ENCODE data around the gene CRELD1. TPM values are rescaled to one million over a fixed set of nuclear protein-coding genes. Genes with fewer than 3 reads are reported as not detected.
"Not testable (repeated sequence)": the region's sequence is repeated elsewhere in the genome, so short reads cannot be mapped to it uniquely, and the experiment has no call there.

Gene CRELD1
- total and polyA plus RNA-seq, 9 donors = 11.2 to 35.2 (median 29.0) TPM

GRCh38 chr3:9938966-9939365 is 5.3 kb downstream of the CRELD1 start:
- no peak overlapping the region for H3K4me3 ChIP-seq
- intact Hi-C loops (cut with DNase I) = loop anchor here in 1 of 4 donors (10.0 kb wide), 1 partner anchor 204 kb away; the partner anchor contains the start of gene BRPF1
- WGBS, 3 donors = 91 to 97% (median 93%) methylated on average over 2 of the region's 2 CpGs

GRCh38 chr3:9939906-9940305 is 6.3 kb downstream of the CRELD1 start:
- not testable (repeated sequence) for H3K4me3 ChIP-seq; H3K27me3 ChIP-seq; H3K36me3 ChIP-seq; DNase-seq; H3K4me1 ChIP-seq (ENCODE audit: insufficient read depth); H3K27ac ChIP-seq; H3K9me3 ChIP-seq
- intact Hi-C loops (cut with DNase I) = loop anchor here in 3 of 4 donors (10.0 kb wide), 3 partner anchors 75 to 205 kb away; partner anchors contain the start of genes BRPF1 (in 1 of the 3) and RPUSD3 (in 1 of the 3)
- WGBS, 3 donors = 89 to 95% (median 90%) methylated on average over 10 to 30 of the region's 32 CpGs

More at GRCh38 chr3:9938966-9939365, 5.3 kb downstream of the CRELD1 start:
- Histone ChIP-seq H3K36me3 (no peaks in the 10 kb centered on the region), H3K27me3 (no peaks in the 10 kb centered on the region), H3K4me1 (ENCODE audit: insufficient read depth) (peaks cover 3% of the 10 kb centered on the region), H3K27ac (no peak overlapping the region), H3K9me3 (no peaks in the 10 kb centered on the region)
- TF ChIP-seq EP300 (IDR thresholded peaks at IDR 0.05) (no peak), CTCF (IDR thresholded peaks at IDR 0.05) (no peak), POLR2A (IDR thresholded peaks at IDR 0.05) (no peak)
- DNase-seq = no peak

GRCh38 chr3:9940746-9941145 is 7.1 kb downstream of the CRELD1 start:
- Histone ChIP-seq H3K9me3 (no peaks in the 10 kb centered on the region), H3K4me1 (ENCODE audit: insufficient read depth) (no peaks in the 10 kb centered on the region), H3K36me3 (no peaks in the 10 kb centered on the region), H3K27ac (no peak overlapping the region), H3K4me3 (no peak overlapping the region), H3K27me3 (no peaks in the 10 kb centered on the region)
- 86 to 91% (median 89%) methylated on average over 10 of the region's 10 CpGs for WGBS, 3 donors
- TF ChIP-seq POLR2A (IDR thresholded peaks at IDR 0.05) = no peak
- TF ChIP-seq CTCF (IDR thresholded peaks at IDR 0.05) = no peak
- TF ChIP-seq EP300 (IDR thresholded peaks at IDR 0.05) = no peak
- no peak for DNase-seq
- intact Hi-C loops (cut with DNase I) = loop anchor here in 2 of 4 donors (10.0 kb wide), 2 partner anchors 74 to 96 kb away; partner anchors contain the start of gene RPUSD3 (in 1 of the 2)

- DNase-seq = no peak
- Histone ChIP-seq H3K27me3 (no peaks in the 10 kb centered on the region), H3K36me3 (no peaks in the 10 kb centered on the region), H3K4me3 (no peak overlapping the region), H3K4me1 (ENCODE audit: insufficient read depth) (no peaks in the 10 kb centered on the region), H3K9me3 (no peaks in the 10 kb centered on the region), H3K27ac (no peak overlapping the region)
- TF ChIP-seq POLR2A (IDR thresholded peaks at IDR 0.05) (no peak), EP300 (IDR thresholded peaks at IDR 0.05) (no peak), CTCF (IDR thresholded peaks at IDR 0.05) (no peak)
- intact Hi-C loops (cut with DNase I) = loop anchor here in 2 of 4 donors (10.0 kb wide), 2 partner anchors 73 to 97 kb away; partner anchors contain the start of gene RPUSD3 (in 1 of the 2)
- 79 to 81% (median 81%) methylated on average over 4 of the region's 4 CpGs for WGBS, 3 donors
Measured at GRCh38 chr3:9942164-9942563, 8.5 kb downstream of the CRELD1 start.

GRCh38 chr3:9942934-9943690 is 9.5 kb downstream of the CRELD1 start:
- no peaks in the 10 kb centered on the region for H3K36me3 ChIP-seq
- peaks cover 5% of the 10 kb centered on the region for H3K4me1 ChIP-seq (ENCODE audit: insufficient read depth)
- DNase-seq = no peak
- H3K27me3 ChIP-seq = no peaks in the 10 kb centered on the region
- no peaks in the 10 kb centered on the region for H3K9me3 ChIP-seq
- no peak for TF ChIP-seq POLR2A (IDR thresholded peaks at IDR 0.05)
- no peak for TF ChIP-seq EP300 (IDR thresholded peaks at IDR 0.05)
- TF ChIP-seq CTCF (IDR thresholded peaks at IDR 0.05) = no peak
- WGBS, 3 donors = 74 to 84% (median 77%) methylated on average over 11 of the region's 11 CpGs
- H3K4me3 ChIP-seq = no peak overlapping the region
- no peak overlapping the region for H3K27ac ChIP-seq
- intact Hi-C loops (cut with DNase I) = loop anchor here in 2 of 4 donors (10.0 kb wide), 2 partner anchors 72 to 98 kb away; partner anchors contain the start of gene RPUSD3 (in 1 of the 2)

All from ovary (tissue), 9 donors.